HEK293 (cell line): ENCODE measurements around the gene MBD4.

Experiments
- CTCF ChIA-PET: fragments of 350-600 bp; formaldehyde crosslinking; extraction: SDS; loops from one replicate; lab custom pipeline; 2021; ENCODE audit warnings: antibody characterized with exemption; lab: Yijun Ruan, JAX
- POLR2A ChIA-PET: fragments of 300-600 bp; formaldehyde crosslinking; extraction: SDS; loops from one replicate; lab custom pipeline; 2020; ENCODE audit warnings: antibody characterized with exemption, inconsistent platforms; lab: Yijun Ruan, JAX
- H3K27ac ChIP-seq: fragments of 200-500 bp; sonication (Bioruptor generic); 2 replicates; pipeline ENCODE4 v1.5.1; 2014; ENCODE audit warnings: low read depth, low read length, control low read depth, inconsistent platforms; ENCODE audit errors: extremely low read depth
- H3K36me3 ChIP-seq, 2 experiments: fragments of 200-500 bp in 1 of 2; sonication (Bioruptor generic) in 1 of 2; 1 replicate in 1 of 2; 2 replicates in 1 of 2; pipeline ENCODE4 v1.5.1; 2014 to 2017; ENCODE audit warnings: inconsistent platforms in 2 of 2, low read length in 2 of 2; ENCODE audit not compliant: control insufficient read depth in 2 of 2, insufficient read depth in 1 of 2
- H3K4me1 ChIP-seq: fragments of 200-500 bp; sonication (Bioruptor generic); 2 replicates; pipeline ENCODE4 v1.5.1; 2014; ENCODE audit warnings: mild to moderate bottlenecking, low read length, inconsistent platforms; ENCODE audit not compliant: control insufficient read depth, insufficient read depth
- H3K4me3 ChIP-seq: 2 replicates; pipeline ENCODE4 v1.5.1; 2011; ENCODE audit warnings: low read depth, mild to moderate bottlenecking, control low read depth, low read length, moderate library complexity
- H3K9me3 ChIP-seq: fragments of 200-500 bp; sonication (Bioruptor generic); 2 replicates; pipeline ENCODE4 v1.5.1; 2014; ENCODE audit warnings: low read depth, low read length, inconsistent platforms; ENCODE audit not compliant: control insufficient read depth, insufficient read depth
- CTCF ChIP-seq: fragments of 450-650 bp; formaldehyde crosslinking; IDR thresholded peaks from 2 replicates; pipeline ENCODE4 v1.5.1; 2016; ENCODE audit warnings: missing biosample characterization, missing genetic modification characterization
- EGR2 ChIP-seq: fragments of 450-650 bp; formaldehyde crosslinking; IDR thresholded peaks from 2 replicates; pipeline ENCODE4 v1.5.1; 2016; ENCODE audit warnings: low read depth, missing biosample characterization, missing genetic modification characterization
- ELK4 ChIP-seq: IDR thresholded peaks from 2 replicates; pipeline ENCODE4 v1.6.1; 2011; ENCODE audit warnings: mild to moderate bottlenecking, low read depth, low read length, borderline replicate concordance
- KLF17 ChIP-seq: fragments of 450-650 bp; formaldehyde crosslinking; IDR thresholded peaks from 2 replicates; pipeline ENCODE4 v1.5.1; 2016; ENCODE audit warnings: missing biosample characterization, missing genetic modification characterization
- PRDM2 ChIP-seq: fragments of 450-650 bp; formaldehyde crosslinking; IDR thresholded peaks from 2 replicates; pipeline ENCODE4 v1.5.1; 2016; ENCODE audit warnings: missing biosample characterization, missing genetic modification characterization, borderline replicate concordance
- PRDM4 ChIP-seq: fragments of 450-650 bp; formaldehyde crosslinking; IDR thresholded peaks from 2 replicates; pipeline ENCODE4 v1.5.1; 2017; ENCODE audit warnings: missing biosample characterization, missing genetic modification characterization
- ZBTB48 ChIP-seq: fragments of 450-650 bp; formaldehyde crosslinking; IDR thresholded peaks from 2 replicates; pipeline ENCODE4 v1.5.1; 2016; ENCODE audit warnings: missing biosample characterization, missing genetic modification characterization
- ZFHX2 ChIP-seq: fragments of 450-650 bp; formaldehyde crosslinking; conservative IDR thresholded peaks from 2 replicates; pipeline ENCODE4 v1.5.1; 2016; ENCODE audit warnings: missing biosample characterization, missing genetic modification characterization
- ZNF140 ChIP-seq: fragments of 450-650 bp; formaldehyde crosslinking; IDR thresholded peaks from 2 replicates; pipeline ENCODE4 v1.5.1; 2016; ENCODE audit warnings: missing biosample characterization, missing genetic modification characterization
- ZNF174 ChIP-seq: fragments of 450-650 bp; formaldehyde crosslinking; IDR thresholded peaks from 2 replicates; pipeline ENCODE4 v1.5.0; 2017; ENCODE audit warnings: missing biosample characterization, mild to moderate bottlenecking, missing genetic modification characterization
- ZNF248 ChIP-seq: fragments of 450-650 bp; formaldehyde crosslinking; IDR thresholded peaks from 2 replicates; pipeline ENCODE4 v1.5.1; 2017; ENCODE audit warnings: missing biosample characterization, missing genetic modification characterization
- ZNF274 ChIP-seq, 2 experiments: fragments of 200-500 bp in 1 of 2; fragments of 450-650 bp in 1 of 2; sonication (Bioruptor generic) in 1 of 2; formaldehyde crosslinking in 1 of 2; IDR thresholded peaks; 2 replicates each; pipeline versions ENCODE4 v1.5.1 to v1.6.1; 2014 to 2016; ENCODE audit warnings: borderline replicate concordance in 1 of 2, inconsistent platforms in 1 of 2, low read length in 1 of 2, missing biosample characterization in 1 of 2, missing genetic modification characterization in 1 of 2
- ZNF311 ChIP-seq: fragments of 450-650 bp; formaldehyde crosslinking; IDR thresholded peaks from 2 replicates; pipeline ENCODE4 v1.5.1; 2017; ENCODE audit warnings: missing biosample characterization, missing genetic modification characterization, borderline replicate concordance
- ZNF433 ChIP-seq: fragments of 450-650 bp; formaldehyde crosslinking; IDR thresholded peaks from 2 replicates; pipeline ENCODE4 v1.5.1; 2016; ENCODE audit warnings: missing biosample characterization, missing genetic modification characterization, low read depth
- ZNF548 ChIP-seq: fragments of 450-650 bp; formaldehyde crosslinking; IDR thresholded peaks from 2 replicates; pipeline ENCODE4 v1.5.1; 2016; ENCODE audit warnings: missing biosample characterization, missing genetic modification characterization
- ZNF621 ChIP-seq: fragments of 450-650 bp; formaldehyde crosslinking; IDR thresholded peaks from 2 replicates; pipeline ENCODE4 v1.5.1; 2017; ENCODE audit warnings: missing biosample characterization, missing genetic modification characterization
- ZNF624 ChIP-seq: fragments of 450-650 bp; formaldehyde crosslinking; IDR thresholded peaks from 2 replicates; pipeline ENCODE4 v1.5.1; 2017; ENCODE audit warnings: missing biosample characterization, missing genetic modification characterization
- ZNF660 ChIP-seq: fragments of 450-650 bp; IDR thresholded peaks from 2 replicates; pipeline ENCODE4 v1.5.1; 2018; ENCODE audit warnings: missing biosample characterization, mild to moderate bottlenecking, missing genetic modification characterization
- ZNF768 ChIP-seq: fragments of 450-650 bp; formaldehyde crosslinking; IDR thresholded peaks from 2 replicates; pipeline ENCODE4 v1.5.1; 2018; ENCODE audit warnings: missing biosample characterization, mild to moderate bottlenecking, missing genetic modification characterization

The MBD4 gene

GRCh38 chr3:129461022-129461421 lies 21.3 kb upstream of the MBD4 start:
- H3K4me1 ChIP-seq = no peaks in the 10 kb centered on the region
- H3K27ac ChIP-seq = no peak overlapping the region
- POLR2A ChIA-PET = no interaction called here
- H3K4me3 ChIP-seq = no peak overlapping the region
- CTCF ChIA-PET = no interaction called here
- no peaks in the 10 kb centered on the region for H3K9me3 ChIP-seq
- peaks cover 0 to 21% of the 10 kb centered on the region in 2 experiments; a peak in 2 of 3 replicates for H3K36me3 ChIP-seq
- TF ChIP-seq PRDM4 (tag by site-specific recombination) (no peak), ELK4 (no peak), ZNF768 (tag by site-specific recombination) (no peak), ZNF433 (tag by site-specific recombination) (no peak)
- TF ChIP-seq, all 188 proteins: peak for 0

GRCh38 chr3:129460572-129460971 lies 20.8 kb upstream of the MBD4 start:
- ChIA-PET CTCF (no interaction called here), POLR2A (no interaction called here)
- no peak overlapping the region for H3K27ac ChIP-seq
- TF ChIP-seq ZBTB48 (no peak), ZNF274 (IDR thresholded peaks at IDR 0.05; ENCODE audit: low read length) (no peak), ZNF274 (tag by site-specific recombination; IDR thresholded peaks at IDR 0.05; ENCODE audit: borderline replicate concordance) (no peak), ZFHX2 (tag by site-specific recombination) (no peak), ZNF548 (tag by site-specific recombination) (no peak), ZNF660 (tag by site-specific recombination) (no peak), EGR2 (no peak), ZNF624 (tag by site-specific recombination) (no peak), ZNF311 (no peak), ZNF140 (no peak), ZNF621 (tag by site-specific recombination) (no peak), KLF17 (tag by site-specific recombination) (no peak), CTCF (tag by site-specific recombination) (no peak), ZNF174 (tag by site-specific recombination) (no peak), ZNF248 (tag by site-specific recombination) (no peak), PRDM2 (no peak)
- no peaks in the 10 kb centered on the region for H3K4me1 ChIP-seq
- H3K9me3 ChIP-seq = no peaks in the 10 kb centered on the region
- no peak overlapping the region for H3K4me3 ChIP-seq
- H3K36me3 ChIP-seq = peaks cover 0 to 23% of the 10 kb centered on the region in 2 experiments; a peak in 2 of 3 replicates
